SU-DHL-6 (cell line): Measurements from ENCODE around the gene REN.

Experiments
- CTCF ChIP-seq: fragments of 200-600 bp; sonication (generic); IDR thresholded peaks from one replicate; pipeline ENCODE4 v1.5.1; 2017; ENCODE audit warnings: antibody characterized with exemption, mild to moderate bottlenecking, low read length, moderate library complexity; ENCODE audit not compliant: insufficient read depth, poor library complexity, severe bottlenecking
- EZH2phosphoT487 ChIP-seq: fragments of 200-600 bp; sonication (generic), shearing (Covaris generic); conservative IDR thresholded peaks from 2 replicates; pipeline ENCODE4 v1.6.1; 2018; ENCODE audit warnings: mild to moderate bottlenecking, antibody characterized with exemption, low read length, moderate library complexity, mixed read lengths

GRCh38 chr1:204207136-204207616, 41.0 kb upstream of the REN start:
- TF ChIP-seq CTCF (peak; percentile 72), EZH2phosphoT487 (no peak)
